Colonic mucosa (tissue), 4 donors: ENCODE data around the gene SLCO4A1. TPM values are rescaled to one million over a fixed set of nuclear protein-coding genes. Genes with fewer than 3 reads are reported as not detected.

Experiments
- DNase-seq: peaks from one replicate; pipeline ENCODE4 v3.0.0-alpha.2; 2020
- H3K27ac ChIP-seq: fragments of 200-600 bp; one replicate; pipeline ENCODE4 v1.8.0; 2021
- H3K27me3 ChIP-seq: fragments of 200-600 bp; one replicate; pipeline ENCODE4 v1.8.0; 2021
- H3K36me3 ChIP-seq: fragments of 200-600 bp; one replicate; pipeline ENCODE4 v1.8.0; 2021
- H3K4me1 ChIP-seq: fragments of 200-600 bp; one replicate; pipeline ENCODE4 v1.8.0; 2021; ENCODE audit warnings: mild to moderate bottlenecking
- H3K4me3 ChIP-seq: fragments of 200-600 bp; one replicate; pipeline ENCODE4 v1.8.0; 2021
- H3K9ac ChIP-seq, 2 donors: one replicate each; pipeline ENCODE4 v1.7.0; 2013; ENCODE audit warnings: control low read depth in 2 of 2, low read depth in 2 of 2, low read length in 2 of 2
- H3K9me3 ChIP-seq: fragments of 200-600 bp; one replicate; pipeline ENCODE4 v1.8.0; 2021
- CTCF ChIP-seq: fragments of 200-600 bp; IDR thresholded peaks from one replicate; pipeline ENCODE4 v1.8.0; 2022; ENCODE audit warnings: antibody characterized with exemption, mild to moderate bottlenecking
- intact Hi-C: fragments of 100-400 bp; cut with DNase I; formaldehyde crosslinking; loops from one replicate; pipeline ENCODE4 v1.14.1; 2022
- total RNA-seq, 2 donors: library from RNA; stranded (reverse); fragmentation: NEBNext Ultra II Directional in 1 of 2; extraction: Animal tissue kit (Norgen Biotek cat#: 25700) in 1 of 2; gene quantifications; one replicate each; pipeline ENCODE4 v1.2.1, GENCODE V29; 2021
- donor health status: healthy.
- donor health status: DM: no; HTN: no; CAD: no.
- donor health status: DM: no; HTN: no; CAD: no.

Gene SLCO4A1
- total RNA-seq, 2 donors from 2014 or later: 39.7 to 42.9 TPM

- Histone ChIP-seq H3K4me1 (peaks cover 10% of the 10 kb centered on the region), H3K27ac (no peak overlapping the region), H3K36me3 (no peaks in the 10 kb centered on the region), H3K4me3 (no peak overlapping the region), H3K9me3 (no peaks in the 10 kb centered on the region), H3K27me3 (no peaks in the 10 kb centered on the region), H3K9ac (no peak overlapping the region)
- intact Hi-C loops: no loop called here
- no peak for TF ChIP-seq CTCF
- no peak for DNase-seq
These were observed 37.5 kb upstream of the SLCO4A1 start for GRCh38 chr20:62604796-62605195.

DNA sequence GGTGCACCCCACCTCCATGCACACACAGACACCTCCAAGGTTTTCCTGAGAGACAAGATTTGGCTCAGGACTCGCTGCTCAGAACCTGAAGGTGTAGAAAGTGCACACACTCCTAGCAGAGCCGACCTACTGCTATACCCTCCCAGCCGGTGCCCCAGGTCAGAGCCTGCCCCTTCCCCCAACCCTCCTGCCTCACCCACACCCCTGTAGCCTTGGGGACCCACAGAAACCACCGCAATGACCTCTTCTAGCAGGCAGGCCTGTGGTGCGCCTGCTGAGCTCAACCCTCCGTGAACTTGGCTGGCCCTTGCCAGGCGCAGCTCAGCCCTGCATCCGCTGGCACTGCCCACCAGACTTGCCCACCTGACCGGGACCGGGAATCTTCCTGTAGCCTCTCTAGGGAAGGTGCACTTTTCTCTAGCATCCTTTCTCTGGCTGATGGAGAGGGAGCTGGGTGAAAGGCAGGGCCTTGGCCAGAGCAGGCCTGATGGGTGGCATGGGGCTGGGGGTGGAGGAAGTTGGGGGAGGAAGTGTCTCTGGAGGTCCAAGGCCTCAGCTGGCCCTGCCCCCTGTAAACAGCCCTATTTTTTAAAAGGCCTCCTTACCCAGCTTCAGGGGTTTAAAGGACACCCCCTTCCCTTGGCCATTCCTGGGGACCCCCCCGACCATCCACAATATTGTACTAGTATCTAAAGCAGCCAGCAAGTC is 36.9 kb upstream of the SLCO4A1 start:
- Histone ChIP-seq H3K36me3 (no peaks in the 10 kb centered on the region), H3K9ac (no peak overlapping the region), H3K4me3 (no peak overlapping the region), H3K27ac (no peak overlapping the region), H3K4me1 (peaks cover 10% of the 10 kb centered on the region), H3K27me3 (no peaks in the 10 kb centered on the region), H3K9me3 (no peaks in the 10 kb centered on the region)
- TF ChIP-seq CTCF: no peak
- DNase-seq: no peak
- intact Hi-C loops: no loop called here

DNA sequence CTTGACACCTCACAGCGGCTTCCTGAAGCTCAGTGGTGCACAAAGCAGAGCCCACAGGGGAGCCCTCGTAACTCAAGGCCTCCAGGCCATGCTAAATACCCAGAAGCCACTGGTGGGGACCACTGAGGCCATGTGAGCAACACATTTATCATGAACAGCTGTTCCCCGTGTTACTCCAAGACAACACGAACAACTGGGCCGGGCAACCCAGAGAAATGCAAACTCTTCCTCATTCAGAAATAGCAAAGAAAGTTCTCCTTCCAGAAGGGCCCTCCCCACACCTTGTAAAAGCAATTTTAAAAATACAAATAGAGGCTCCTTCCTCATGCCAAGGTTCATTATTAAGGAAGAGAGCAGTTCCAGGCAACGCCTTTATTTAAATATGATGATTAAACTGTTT is 36.3 kb upstream of the SLCO4A1 start:
- no peaks in the 10 kb centered on the region for H3K27me3 ChIP-seq
- no peak for DNase-seq
- H3K36me3 ChIP-seq: no peaks in the 10 kb centered on the region
- peaks cover 10% of the 10 kb centered on the region for H3K4me1 ChIP-seq
- H3K9ac ChIP-seq: no peak overlapping the region
- no peak overlapping the region for H3K4me3 ChIP-seq
- H3K27ac ChIP-seq: no peak overlapping the region
- no peaks in the 10 kb centered on the region for H3K9me3 ChIP-seq
- no peak for TF ChIP-seq CTCF
- intact Hi-C loops: no loop called here

- H3K27ac ChIP-seq: no peak overlapping the region
These were observed 35.6 kb upstream of the SLCO4A1 start for GRCh38 chr20:62606551-62607201.

More at GRCh38 chr20:62606551-62607201, 35.6 kb upstream of the SLCO4A1 start:
- DNase-seq: no peak
- Histone ChIP-seq H3K27me3 (no peaks in the 10 kb centered on the region), H3K4me3 (no peak overlapping the region), H3K9me3 (no peaks in the 10 kb centered on the region), H3K36me3 (no peaks in the 10 kb centered on the region), H3K9ac (no peak overlapping the region), H3K4me1 (peaks cover 10% of the 10 kb centered on the region)
- intact Hi-C loops: no loop called here
- no peak for TF ChIP-seq CTCF
